Mesendoderm (in vitro differentiated cells): ENCODE data around the gene IFI16.

Experiments
- DNase-seq: peaks from one replicate; pipeline ENCODE4 v3.0.0; 2013
- H2AK5ac ChIP-seq: 2 replicates; pipeline ENCODE4 v1.6.1; 2013; ENCODE audit warnings: low read length, inconsistent platforms
- H2BK120ac ChIP-seq: 2 replicates; pipeline ENCODE4 v1.6.1; 2013; ENCODE audit warnings: low read depth, mild to moderate bottlenecking, low read length, moderate library complexity, mixed read lengths
- H2BK15ac ChIP-seq: replicated peaks from 2 replicates; pipeline ENCODE4 v1.6.1; 2013; ENCODE audit warnings: low read depth, mild to moderate bottlenecking, moderate library complexity
- H2BK5ac ChIP-seq: 2 replicates; pipeline ENCODE4 v1.6.1; 2013; ENCODE audit warnings: low read length, inconsistent platforms
- H3K18ac ChIP-seq: 2 replicates; pipeline ENCODE4 v1.6.1; 2013; ENCODE audit warnings: mild to moderate bottlenecking, low read length, mixed read lengths
- H3K23ac ChIP-seq: one replicate; pipeline ENCODE4 v1.6.1; 2013; ENCODE audit warnings: low read length
- H3K27ac ChIP-seq: 2 replicates; pipeline ENCODE4 v1.5.1; 2013; ENCODE audit warnings: low read depth, mild to moderate bottlenecking, inconsistent platforms, low read length, moderate library complexity
- H3K27me3 ChIP-seq: 2 replicates; pipeline ENCODE4 v1.6.1; 2013; ENCODE audit warnings: low read length, control low read depth, mild to moderate bottlenecking, inconsistent platforms; ENCODE audit not compliant: insufficient read depth, poor library complexity
- H3K36me3 ChIP-seq: 2 replicates; pipeline ENCODE4 v1.6.1; 2013; ENCODE audit warnings: low read length, inconsistent platforms; ENCODE audit not compliant: control insufficient read depth, insufficient read depth
- H3K4ac ChIP-seq: one replicate; pipeline ENCODE4 v1.6.1; 2013; ENCODE audit warnings: low read depth, mild to moderate bottlenecking, low read length, moderate library complexity
- H3K4me1 ChIP-seq: 2 replicates; pipeline ENCODE4 v1.6.1; 2013; ENCODE audit warnings: low read depth, low read length, inconsistent platforms; ENCODE audit not compliant: control insufficient read depth
- H3K4me2 ChIP-seq: 2 replicates; pipeline ENCODE4 v1.6.1; 2013; ENCODE audit warnings: low read length
- H3K4me3 ChIP-seq: 2 replicates; pipeline ENCODE4 v1.5.1; 2013; ENCODE audit warnings: mild to moderate bottlenecking, low read length
- H3K56ac ChIP-seq: one replicate; pipeline ENCODE4 v1.6.1; 2013; ENCODE audit warnings: low read length
- H3K79me1 ChIP-seq: 2 replicates; pipeline ENCODE4 v1.6.1; 2013; ENCODE audit warnings: low read length, inconsistent platforms
- H3K79me2 ChIP-seq: 2 replicates; pipeline ENCODE4 v1.6.1; 2013; ENCODE audit warnings: mild to moderate bottlenecking, low read length; ENCODE audit not compliant: control insufficient read depth, insufficient read depth
- H3K9ac ChIP-seq: 2 replicates; pipeline ENCODE4 v1.6.1; 2013; ENCODE audit warnings: low read length, inconsistent platforms
- H4K5ac ChIP-seq: one replicate; pipeline ENCODE4 v1.6.1; 2013; ENCODE audit warnings: low read length
- H4K8ac ChIP-seq: one replicate; pipeline ENCODE4 v1.6.1; 2013; ENCODE audit warnings: low read depth, mild to moderate bottlenecking, control low read depth, low read length, moderate library complexity
- WGBS: extraction: QIAGEN DNeasy Blood & Tissue Kit; methylation state at CpG from one replicate; pipeline ENCODE4 v1.1.7; 2013; ENCODE audit warnings: low lambda C conversion rate, missing lambda C conversion rate; ENCODE audit not compliant: insufficient coverage; ENCODE audit errors: extremely low coverage; 5-methylcytosine and 5-hydroxymethylcytosine counted together

The IFI16 gene

GRCh38 chr1:158992787-158993312 is 16.9 kb upstream of the IFI16 start:
- Histone ChIP-seq H3K4me2 (no peak overlapping the region), H3K23ac (no peak overlapping the region), H4K5ac (no peak overlapping the region), H4K8ac (no peak overlapping the region), H2BK15ac (no peak overlapping the region), H3K9ac (no peak overlapping the region), H3K79me1 (no peaks in the 10 kb centered on the region), H2BK120ac (no peak overlapping the region), H3K4me3 (no peak overlapping the region), H2AK5ac (no peak overlapping the region), H3K18ac (no peak overlapping the region), H2BK5ac (no peak overlapping the region), H3K4me1 (no peaks in the 10 kb centered on the region), H3K27ac (no peak overlapping the region), H3K4ac (no peak overlapping the region), H3K79me2 (no peaks in the 10 kb centered on the region), H3K27me3 (no peaks in the 10 kb centered on the region), H3K56ac (no peak overlapping the region), H3K36me3 (no peaks in the 10 kb centered on the region)
- DNase-seq: no peak
- WGBS: no CpG with 5 or more reads among the region's 4 CpGs

- no peak overlapping the region for H2BK15ac ChIP-seq
- H3K4me1 ChIP-seq: no peaks in the 10 kb centered on the region
- no peak for DNase-seq
These were observed 12.7 kb upstream of the IFI16 start for GRCh38 chr1:158996998-158997397.

GRCh38 chr1:158998037-158998780 is 11.5 kb upstream of the IFI16 start:
- no peak overlapping the region for H3K56ac ChIP-seq
- H4K8ac ChIP-seq: no peak overlapping the region
- H2BK15ac ChIP-seq: no peak overlapping the region
- no peak overlapping the region for H2BK5ac ChIP-seq
- H3K23ac ChIP-seq: no peak overlapping the region
- WGBS: no CpG with 5 or more reads among the region's 6 CpGs
- H3K79me2 ChIP-seq: no peaks in the 10 kb centered on the region
- H3K4me2 ChIP-seq: no peak overlapping the region
- H3K4me3 ChIP-seq: no peak overlapping the region
- no peak overlapping the region for H3K27ac ChIP-seq
- H3K4ac ChIP-seq: no peak overlapping the region
- H3K79me1 ChIP-seq: no peaks in the 10 kb centered on the region
- H3K18ac ChIP-seq: no peak overlapping the region
- no peak overlapping the region for H2BK120ac ChIP-seq
- H4K5ac ChIP-seq: no peak overlapping the region
- H3K27me3 ChIP-seq: no peaks in the 10 kb centered on the region
- H3K4me1 ChIP-seq: no peaks in the 10 kb centered on the region
- DNase-seq: no peak
- H2AK5ac ChIP-seq: no peak overlapping the region
- no peak overlapping the region for H3K9ac ChIP-seq
- H3K36me3 ChIP-seq: no peaks in the 10 kb centered on the region

More at GRCh38 chr1:158996998-158997397, 12.7 kb upstream of the IFI16 start:
- Histone ChIP-seq H3K4me3 (no peak overlapping the region), H3K23ac (no peak overlapping the region), H3K79me1 (no peaks in the 10 kb centered on the region), H3K4me2 (no peak overlapping the region), H2BK120ac (no peak overlapping the region), H3K27ac (no peak overlapping the region), H3K9ac (no peak overlapping the region), H3K79me2 (no peaks in the 10 kb centered on the region), H2AK5ac (no peak overlapping the region), H3K36me3 (no peaks in the 10 kb centered on the region), H3K56ac (no peak overlapping the region), H4K8ac (no peak overlapping the region), H2BK5ac (no peak overlapping the region), H3K27me3 (no peaks in the 10 kb centered on the region), H3K18ac (no peak overlapping the region), H3K4ac (no peak overlapping the region), H4K5ac (no peak overlapping the region)
- no CpG with 5 or more reads among the region's 5 CpGs for WGBS

GRCh38 chr1:158998781-158999161 is 10.9 kb upstream of the IFI16 start:
- peak overlapping the region; percentile 49 for H3K56ac ChIP-seq
- no peaks in the 10 kb centered on the region for H3K4me1 ChIP-seq
- no peak overlapping the region for H3K23ac ChIP-seq
- peak; percentile 68 for DNase-seq
- H3K4me2 ChIP-seq: peak overlapping the region; percentile 32
- H2BK15ac ChIP-seq: no peak overlapping the region
- peak overlapping the region; percentile 29 for H3K9ac ChIP-seq
- no peak overlapping the region for H3K18ac ChIP-seq
- no peak overlapping the region for H2BK120ac ChIP-seq
- WGBS: no CpG with 5 or more reads among the region's 13 CpGs
- no peaks in the 10 kb centered on the region for H3K36me3 ChIP-seq
- H2AK5ac ChIP-seq: no peak overlapping the region
- no peaks in the 10 kb centered on the region for H3K79me1 ChIP-seq
- no peak overlapping the region for H3K27ac ChIP-seq
- H3K4ac ChIP-seq: no peak overlapping the region
- no peaks in the 10 kb centered on the region for H3K79me2 ChIP-seq
- H4K5ac ChIP-seq: no peak overlapping the region
- H2BK5ac ChIP-seq: no peak overlapping the region
- H3K4me3 ChIP-seq: no peak overlapping the region
- no peak overlapping the region for H4K8ac ChIP-seq
- H3K27me3 ChIP-seq: no peaks in the 10 kb centered on the region

GRCh38 chr1:158999316-159000069 is 10.2 kb upstream of the IFI16 start:
- H3K27me3 ChIP-seq: no peaks in the 10 kb centered on the region
- peak overlapping the region; percentile 80 for H3K4me2 ChIP-seq
- H4K5ac ChIP-seq: no peak overlapping the region
- no peak overlapping the region for H2BK15ac ChIP-seq
- H2BK120ac ChIP-seq: no peak overlapping the region
- H2AK5ac ChIP-seq: no peak overlapping the region
- H3K4ac ChIP-seq: no peak overlapping the region
- H3K27ac ChIP-seq: peak overlapping the region; percentile 87
- peak overlapping the region; percentile 81 for H3K9ac ChIP-seq
- peak overlapping the region; percentile 65 for H3K4me3 ChIP-seq
- peak; percentile 99 for DNase-seq
- no peak overlapping the region for H3K23ac ChIP-seq
- H2BK5ac ChIP-seq: peak overlapping the region; percentile 83
- no peak overlapping the region for H3K18ac ChIP-seq
- peak overlapping the region; percentile 91 for H3K56ac ChIP-seq
- H3K36me3 ChIP-seq: no peaks in the 10 kb centered on the region
- 100% methylated on average over 2 of the region's 11 CpGs for WGBS
- no peaks in the 10 kb centered on the region for H3K79me2 ChIP-seq
- H4K8ac ChIP-seq: no peak overlapping the region
- H3K4me1 ChIP-seq: no peaks in the 10 kb centered on the region
- H3K79me1 ChIP-seq: no peaks in the 10 kb centered on the region
